GM19324 (cell line): ENCODE data around the gene METAP1.
"Not testable (repeated sequence)": the region's sequence is repeated elsewhere in the genome, so short reads cannot be mapped to it uniquely, and the experiment has no call there.

Source experiments
- ATAC-seq: cut with Tn5 transposase; IDR thresholded peaks from one replicate; pipeline ENCODE4 v1.9.1; 2021; ENCODE audit warnings: mild to moderate bottlenecking, moderate library complexity; ENCODE audit not compliant: unreplicated experiment, low FRiP score

The METAP1 gene

GRCh38 chr4:99088481-99089365 lies 93.2 kb downstream of the METAP1 start, which contains the start of gene ADH5:
Gene ADH5, minus strand, starts transcription at chr4:99088788. Its CDS starts 88 bp downstream, at chr4:99088700.
- peak; percentile 94 for ATAC-seq

DNA sequence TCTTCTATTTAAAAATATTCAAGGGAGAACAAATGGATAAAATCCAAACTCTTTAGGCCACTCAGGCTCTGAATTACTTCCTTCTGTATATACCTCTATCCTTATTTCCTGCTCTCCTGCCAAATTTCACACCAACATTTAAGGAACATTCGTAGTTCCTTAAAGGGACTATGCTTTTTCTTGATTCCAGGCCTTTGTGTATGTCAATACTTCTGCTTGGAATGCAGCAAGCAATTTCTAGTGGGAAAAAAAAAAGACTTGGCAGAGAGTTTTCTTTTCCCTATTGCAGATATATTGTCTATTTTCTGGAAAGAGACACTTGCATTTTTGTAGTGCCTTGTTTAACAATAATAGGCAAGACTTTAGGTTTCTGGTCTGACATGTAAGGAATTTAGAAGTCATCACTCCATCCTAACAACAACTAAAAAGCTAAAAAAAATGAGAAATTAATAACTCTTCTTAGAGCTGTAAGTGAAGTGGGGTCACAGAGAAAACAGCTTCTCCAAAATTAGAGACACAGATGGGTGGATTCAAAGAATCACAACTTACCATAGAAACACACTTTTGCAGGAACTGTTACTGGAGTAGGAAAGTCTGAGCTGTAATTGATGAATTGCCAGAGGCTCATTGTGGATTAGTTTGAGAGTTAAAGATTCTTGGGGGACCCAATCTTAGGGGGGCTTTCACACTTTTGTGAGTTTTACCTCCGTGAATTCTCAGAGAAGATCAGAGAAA lies 95.1 kb downstream of the METAP1 start:
- ATAC-seq, result no peak

DNA sequence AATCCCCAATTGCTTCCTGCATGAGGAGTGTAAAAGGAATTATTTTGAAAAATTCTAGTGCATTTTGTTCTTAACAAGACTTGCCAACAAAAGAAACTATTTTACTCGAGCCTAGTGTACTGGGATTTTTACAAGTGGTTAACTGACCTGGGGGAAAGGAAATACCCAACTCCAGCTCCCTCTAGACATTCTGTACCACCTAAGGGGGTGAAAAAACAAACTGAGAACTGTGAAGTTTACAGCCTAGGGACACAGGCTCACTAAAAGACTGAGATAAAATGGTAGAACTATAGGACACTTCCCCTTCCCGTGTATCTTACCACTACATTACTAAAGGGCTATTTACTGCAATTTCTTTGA lies 95.7 kb downstream of the METAP1 start:
- no peak for ATAC-seq

DNA sequence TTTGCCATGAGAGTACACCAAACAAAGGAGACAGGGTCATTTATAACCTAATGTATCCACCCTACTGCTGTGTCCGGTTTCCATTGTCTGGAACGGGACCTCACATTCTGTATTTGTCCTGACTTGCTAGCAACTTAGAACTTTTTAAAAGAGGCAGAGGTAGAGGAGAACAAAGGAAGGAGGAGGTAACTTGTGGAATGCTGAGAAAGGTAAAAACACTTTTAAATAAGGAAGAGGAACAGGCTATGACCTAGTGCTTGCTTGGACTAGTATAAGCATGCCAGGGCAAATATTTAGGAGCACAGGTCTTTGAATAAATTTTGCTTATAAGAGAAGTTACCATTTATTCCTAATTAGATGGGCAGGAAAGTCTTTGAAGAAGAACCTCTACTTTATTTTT lies 96.3 kb downstream of the METAP1 start:
- ATAC-seq, result not testable (repeated sequence)

DNA sequence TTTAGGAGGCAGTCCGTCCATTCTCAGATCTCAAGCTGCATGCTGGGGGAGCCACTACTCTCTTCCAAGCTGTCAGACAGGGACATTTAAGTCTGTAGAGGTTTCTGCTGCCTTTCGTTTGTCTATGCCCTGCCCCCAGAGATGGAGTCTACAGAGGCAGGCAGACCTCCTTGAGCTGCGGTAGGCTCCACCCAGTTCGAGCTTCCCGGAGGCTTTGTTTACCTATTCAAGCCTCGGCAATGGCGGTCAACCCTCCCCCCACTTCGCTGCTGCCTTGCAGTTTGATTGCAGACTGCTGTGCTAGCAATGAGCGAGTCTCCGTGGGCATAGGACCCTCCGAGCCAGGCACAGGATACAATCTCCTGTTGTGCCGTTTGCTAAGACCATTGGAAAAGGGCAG lies 103.8 kb downstream of the METAP1 start:
- ATAC-seq, result no peak

- ATAC-seq, result not testable (repeated sequence)
Measured at GRCh38 chr4:99099814-99100213, 104.3 kb downstream of the METAP1 start.

DNA sequence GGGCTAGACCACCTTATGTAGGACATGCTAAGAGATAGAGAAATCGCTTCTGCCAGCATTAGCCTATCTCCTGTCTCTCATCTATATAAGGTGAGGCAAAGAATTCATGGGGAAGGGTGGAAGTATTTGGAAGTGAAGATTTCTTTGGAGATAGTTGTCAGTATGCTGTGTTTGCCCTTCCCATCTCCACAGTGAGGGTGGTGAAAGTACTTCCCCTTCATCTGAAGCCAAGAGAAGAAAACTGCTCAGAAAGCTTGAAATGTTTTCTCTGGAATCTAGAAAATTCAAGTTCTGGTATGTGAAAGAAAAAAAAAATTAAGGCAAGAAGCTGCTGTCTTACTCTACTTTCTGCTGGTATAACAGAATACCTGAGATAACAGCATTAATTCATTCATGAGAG lies 105.4 kb downstream of the METAP1 start:
- ATAC-seq, result no peak

DNA sequence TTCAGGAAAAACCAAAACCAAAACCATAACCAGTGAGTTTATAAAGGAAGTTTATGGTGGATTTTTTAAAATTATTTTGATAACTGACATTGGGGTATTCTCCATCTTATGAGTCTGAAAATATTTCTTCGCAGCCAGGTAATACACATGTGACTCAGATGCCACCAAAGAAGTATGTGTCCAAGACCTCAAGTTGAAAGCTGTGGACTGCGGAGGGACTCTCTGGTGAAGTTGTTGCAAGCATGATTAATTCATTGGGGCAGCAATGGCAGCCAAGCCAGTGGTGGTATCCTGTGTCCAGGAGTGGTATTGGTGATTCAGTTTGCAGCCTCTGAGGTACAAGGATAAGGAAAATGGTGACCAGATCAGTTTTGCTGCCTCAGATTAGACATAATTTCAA lies 107.1 kb downstream of the METAP1 start:
- ATAC-seq, result no peak

- ATAC-seq, result no peak
Measured at GRCh38 chr4:99103166-99103565, 107.6 kb downstream of the METAP1 start.

DNA sequence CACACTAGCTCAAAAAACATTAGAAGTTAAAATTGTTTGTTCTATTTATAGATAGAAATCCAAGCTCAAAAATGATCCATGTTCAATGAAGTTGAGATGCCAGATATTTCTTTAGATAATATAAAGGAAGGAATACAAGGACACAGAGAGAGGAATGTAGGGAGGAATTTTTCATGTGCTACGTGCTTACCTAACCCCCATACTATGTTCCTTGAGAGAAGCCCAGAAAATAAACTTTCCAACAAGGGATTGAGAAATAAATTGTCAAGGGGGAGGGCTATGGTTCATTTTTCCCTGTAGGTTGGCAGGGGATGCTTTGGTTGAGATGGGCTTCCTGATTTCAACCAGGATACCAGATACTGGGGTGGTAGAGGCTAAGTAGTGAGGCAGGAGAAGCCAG lies 108.6 kb downstream of the METAP1 start:
- ATAC-seq, result no peak

- ATAC-seq, result not testable (repeated sequence)
Measured at GRCh38 chr4:99109286-99109685, 113.8 kb downstream of the METAP1 start.
